GM19240 (cell line): ENCODE data around the gene NMRK1.

Experiments used
- DNase-seq: peaks from one replicate; pipeline ENCODE4 v3.0.0; 2011; ENCODE audit warnings: low spot score; ENCODE audit not compliant: insufficient read length

NMRK1 gene

GRCh38 chr9:75063556-75064305 lies 24.2 kb downstream of the NMRK1 start:
- DNase-seq: no peak

GRCh38 chr9:75061169-75061568 lies 26.8 kb downstream of the NMRK1 start:
- no peak for DNase-seq

- DNase-seq: no peak
These were observed 33.5 kb downstream of the NMRK1 start for GRCh38 chr9:75054368-75055001.

GRCh38 chr9:75053869-75054268 lies 34.1 kb downstream of the NMRK1 start:
- DNase-seq: peak; percentile 22

GRCh38 chr9:75051285-75051684 lies 36.7 kb downstream of the NMRK1 start:
- DNase-seq: no peak

GRCh38 chr9:75047506-75047905 lies 40.4 kb downstream of the NMRK1 start:
- DNase-seq: no peak

- no peak for DNase-seq
These were observed 41.1 kb downstream of the NMRK1 start for GRCh38 chr9:75046725-75047345.

GRCh38 chr9:75041041-75041440 lies 46.9 kb downstream of the NMRK1 start:
- no peak for DNase-seq

- DNase-seq: no peak
These were observed 48.2 kb downstream of the NMRK1 start for GRCh38 chr9:75039801-75040200.

- no peak for DNase-seq
These were observed 48.9 kb downstream of the NMRK1 start for GRCh38 chr9:75039009-75039408.

GRCh38 chr9:75036793-75037192 lies 51.2 kb downstream of the NMRK1 start:
- no peak for DNase-seq

- no peak for DNase-seq
These were observed 54.0 kb downstream of the NMRK1 start for GRCh38 chr9:75033791-75034473.

- DNase-seq: peak; percentile 18
These were observed 60.5 kb downstream of the NMRK1 start for GRCh38 chr9:75027187-75028107.

- no peak for DNase-seq
These were observed 64.1 kb downstream of the NMRK1 start for GRCh38 chr9:75023846-75024245.

GRCh38 chr9:75019654-75020053 lies 68.3 kb downstream of the NMRK1 start:
- DNase-seq: no peak

GRCh38 chr9:75019022-75019421 lies 68.9 kb downstream of the NMRK1 start:
- DNase-seq: no peak

GRCh38 chr9:75017378-75017777 lies 70.6 kb downstream of the NMRK1 start:
- no peak for DNase-seq

- DNase-seq: no peak
These were observed 74.2 kb downstream of the NMRK1 start for GRCh38 chr9:75013735-75014134.
